KMS-11 (cell line): ENCODE data around the gene RTN4RL1.

Experiments
- H2AFZ ChIP-seq: fragments of 200-600 bp; sonication (generic); 2 replicates; pipeline ENCODE4 v1.6.1; 2016; ENCODE audit warnings: antibody characterized with exemption, mixed run types, low read depth
- H3K27ac ChIP-seq: fragments of 200-600 bp; sonication (generic); 2 replicates; pipeline ENCODE4 v1.6.1; 2016; ENCODE audit warnings: mild to moderate bottlenecking, mixed run types
- H3K27me3 ChIP-seq: fragments of 200-600 bp; sonication (generic); 2 replicates; pipeline ENCODE4 v1.6.1; 2017; ENCODE audit warnings: mild to moderate bottlenecking, low read depth, mixed run types, moderate library complexity; ENCODE audit not compliant: insufficient read depth
- H3K36me3 ChIP-seq: fragments of 200-600 bp; sonication (generic); 2 replicates; pipeline ENCODE4 v1.6.1; 2017; ENCODE audit warnings: mild to moderate bottlenecking, mixed run types; ENCODE audit not compliant: insufficient read depth
- H3K4me1 ChIP-seq: fragments of 200-600 bp; sonication (generic); 2 replicates; pipeline ENCODE4 v1.6.1; 2016; ENCODE audit warnings: mild to moderate bottlenecking, low read depth, mixed run types; ENCODE audit not compliant: poor library complexity, severe bottlenecking
- H3K4me2 ChIP-seq: fragments of 200-600 bp; sonication (generic); 2 replicates; pipeline ENCODE4 v1.7.0; 2016; ENCODE audit warnings: mild to moderate bottlenecking, mixed run types
- H3K4me3 ChIP-seq: fragments of 200-600 bp; sonication (generic); IDR thresholded peaks from 2 replicates; pipeline ENCODE4 v1.6.1; 2017; ENCODE audit warnings: low read depth, low read length, mixed read lengths; ENCODE audit not compliant: insufficient read depth
- H3K79me2 ChIP-seq: fragments of 200-600 bp; sonication (generic); 2 replicates; pipeline ENCODE4 v1.6.1; 2016; ENCODE audit warnings: low read depth, mixed run types; ENCODE audit not compliant: insufficient read depth
- H3K9ac ChIP-seq: fragments of 200-600 bp; sonication (generic); 2 replicates; pipeline ENCODE4 v1.6.1; 2016; ENCODE audit warnings: mild to moderate bottlenecking, mixed run types
- H4K20me1 ChIP-seq: fragments of 200-600 bp; sonication (generic); 2 replicates; pipeline ENCODE4 v1.6.1; 2016; ENCODE audit warnings: mild to moderate bottlenecking, mixed run types; ENCODE audit not compliant: insufficient read depth
- TF ChIP-seq, protein P1 (sequence below): fragments of 200-600 bp; sonication (generic); conservative IDR thresholded peaks from 2 replicates; pipeline ENCODE4 v1.6.1; 2017; ENCODE audit warnings: low read depth, mild to moderate bottlenecking, antibody characterized with exemption, low read length, moderate library complexity, mixed read lengths

Gene RTN4RL1

DNA sequence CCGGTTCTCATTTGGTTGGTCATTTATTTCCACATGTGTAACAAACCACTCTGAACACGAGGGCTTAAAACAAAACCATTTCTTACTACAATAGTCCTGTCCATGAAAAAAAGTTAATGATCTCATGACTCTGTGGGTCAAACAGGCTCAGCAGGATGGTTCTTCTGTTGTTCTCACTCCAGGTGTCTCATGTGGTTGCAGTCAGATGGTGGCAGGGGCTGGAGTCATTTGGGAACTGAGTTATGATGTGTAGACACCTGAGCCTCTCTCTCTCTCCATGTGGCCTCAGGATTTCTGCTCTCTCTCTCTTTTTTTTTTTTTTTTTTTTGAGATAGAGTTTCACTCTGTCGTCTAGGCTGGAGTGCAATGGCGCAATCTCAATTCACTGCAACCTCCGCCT lies 55.4 kb downstream of the RTN4RL1 start:
- Histone ChIP-seq H2AFZ (no peak overlapping the region), H4K20me1 (no peaks in the 10 kb centered on the region), H3K36me3 (no peaks in the 10 kb centered on the region), H3K79me2 (no peaks in the 10 kb centered on the region), H3K27ac (no peak overlapping the region), H3K4me3 (no peak overlapping the region), H3K9ac (no peak overlapping the region), H3K27me3 (peaks cover 26% of the 10 kb centered on the region), H3K4me1 (no peaks in the 10 kb centered on the region), H3K4me2 (no peak overlapping the region)
- TF ChIP-seq, protein P1, sequence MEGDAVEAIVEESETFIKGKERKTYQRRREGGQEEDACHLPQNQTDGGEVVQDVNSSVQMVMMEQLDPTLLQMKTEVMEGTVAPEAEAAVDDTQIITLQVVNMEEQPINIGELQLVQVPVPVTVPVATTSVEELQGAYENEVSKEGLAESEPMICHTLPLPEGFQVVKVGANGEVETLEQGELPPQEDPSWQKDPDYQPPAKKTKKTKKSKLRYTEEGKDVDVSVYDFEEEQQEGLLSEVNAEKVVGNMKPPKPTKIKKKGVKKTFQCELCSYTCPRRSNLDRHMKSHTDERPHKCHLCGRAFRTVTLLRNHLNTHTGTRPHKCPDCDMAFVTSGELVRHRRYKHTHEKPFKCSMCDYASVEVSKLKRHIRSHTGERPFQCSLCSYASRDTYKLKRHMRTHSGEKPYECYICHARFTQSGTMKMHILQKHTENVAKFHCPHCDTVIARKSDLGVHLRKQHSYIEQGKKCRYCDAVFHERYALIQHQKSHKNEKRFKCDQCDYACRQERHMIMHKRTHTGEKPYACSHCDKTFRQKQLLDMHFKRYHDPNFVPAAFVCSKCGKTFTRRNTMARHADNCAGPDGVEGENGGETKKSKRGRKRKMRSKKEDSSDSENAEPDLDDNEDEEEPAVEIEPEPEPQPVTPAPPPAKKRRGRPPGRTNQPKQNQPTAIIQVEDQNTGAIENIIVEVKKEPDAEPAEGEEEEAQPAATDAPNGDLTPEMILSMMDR, result no peak

DNA sequence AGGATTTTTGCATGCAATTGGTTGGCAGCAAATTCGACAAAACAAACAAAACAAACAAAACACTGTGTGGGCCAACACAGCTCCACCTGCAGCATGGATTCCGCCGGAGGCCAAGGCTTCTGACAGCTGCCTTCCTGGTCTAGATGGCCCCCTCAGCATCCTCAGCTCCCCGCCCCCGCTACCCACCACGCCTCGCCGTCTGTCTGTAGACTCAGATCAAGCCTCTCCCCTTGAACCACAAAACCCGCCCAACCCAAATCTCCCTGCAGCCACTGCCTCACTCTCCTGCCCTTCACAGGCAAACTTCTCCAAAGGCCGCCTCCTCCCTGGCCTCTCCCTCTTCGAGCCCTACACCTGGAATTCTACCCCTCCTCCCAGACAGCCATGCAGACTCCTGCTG lies 57.9 kb downstream of the RTN4RL1 start:
- no peaks in the 10 kb centered on the region for H4K20me1 ChIP-seq
- H3K4me1 ChIP-seq, result no peaks in the 10 kb centered on the region
- TF ChIP-seq, protein P1, result no peak
- no peak overlapping the region for H3K27ac ChIP-seq
- no peak overlapping the region for H2AFZ ChIP-seq
- H3K36me3 ChIP-seq, result no peaks in the 10 kb centered on the region
- H3K27me3 ChIP-seq, result peaks cover 26% of the 10 kb centered on the region
- no peak overlapping the region for H3K4me2 ChIP-seq
- H3K9ac ChIP-seq, result no peak overlapping the region
- H3K79me2 ChIP-seq, result no peaks in the 10 kb centered on the region
- H3K4me3 ChIP-seq, result no peak overlapping the region

DNA sequence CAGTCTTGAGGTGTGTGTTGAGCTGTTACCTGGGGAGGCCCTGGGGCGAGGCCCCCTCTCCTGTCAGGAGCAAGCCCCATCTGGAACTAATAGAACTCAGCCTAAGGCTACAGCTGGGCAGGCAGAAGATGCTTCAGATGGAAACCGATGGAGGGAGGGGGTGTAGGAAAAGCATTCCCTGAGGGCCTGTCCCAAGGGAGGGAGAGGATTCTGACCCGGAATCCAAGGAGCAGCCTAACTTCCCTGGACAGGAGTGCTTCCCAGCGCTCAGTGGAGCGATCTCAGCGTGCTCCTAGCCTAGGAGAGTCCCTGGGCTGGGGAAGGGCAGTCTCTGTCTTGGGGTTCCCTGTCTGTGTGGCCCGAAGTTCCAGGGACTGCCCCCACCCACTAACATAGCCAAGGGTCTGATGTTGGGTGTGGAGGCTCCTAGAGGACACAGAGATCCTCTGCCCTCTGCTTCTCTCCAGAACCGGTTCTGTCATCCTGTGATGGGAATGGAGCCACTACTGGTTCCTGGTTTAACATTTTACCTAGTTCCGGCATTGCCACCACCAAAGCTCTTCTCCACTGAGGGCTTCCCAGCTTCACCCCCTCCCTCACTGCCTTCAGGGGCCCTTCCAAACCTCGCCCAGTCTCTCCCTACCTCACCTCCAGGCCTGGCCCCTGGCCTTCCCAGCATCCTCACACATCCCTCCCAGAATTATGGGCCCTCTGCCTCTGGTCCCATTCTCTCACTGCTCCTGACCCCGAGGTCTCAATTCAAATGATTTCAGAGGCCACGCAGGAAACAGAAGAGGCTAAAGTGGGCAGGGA lies 58.7 kb downstream of the RTN4RL1 start:
- Histone ChIP-seq H3K79me2 (no peaks in the 10 kb centered on the region), H3K9ac (no peak overlapping the region), H3K27me3 (peaks cover 26% of the 10 kb centered on the region), H3K4me1 (no peaks in the 10 kb centered on the region), H3K36me3 (no peaks in the 10 kb centered on the region), H4K20me1 (no peaks in the 10 kb centered on the region), H2AFZ (no peak overlapping the region), H3K4me2 (no peak overlapping the region), H3K4me3 (no peak overlapping the region), H3K27ac (no peak overlapping the region)
- TF ChIP-seq, protein P1, result no peak

DNA sequence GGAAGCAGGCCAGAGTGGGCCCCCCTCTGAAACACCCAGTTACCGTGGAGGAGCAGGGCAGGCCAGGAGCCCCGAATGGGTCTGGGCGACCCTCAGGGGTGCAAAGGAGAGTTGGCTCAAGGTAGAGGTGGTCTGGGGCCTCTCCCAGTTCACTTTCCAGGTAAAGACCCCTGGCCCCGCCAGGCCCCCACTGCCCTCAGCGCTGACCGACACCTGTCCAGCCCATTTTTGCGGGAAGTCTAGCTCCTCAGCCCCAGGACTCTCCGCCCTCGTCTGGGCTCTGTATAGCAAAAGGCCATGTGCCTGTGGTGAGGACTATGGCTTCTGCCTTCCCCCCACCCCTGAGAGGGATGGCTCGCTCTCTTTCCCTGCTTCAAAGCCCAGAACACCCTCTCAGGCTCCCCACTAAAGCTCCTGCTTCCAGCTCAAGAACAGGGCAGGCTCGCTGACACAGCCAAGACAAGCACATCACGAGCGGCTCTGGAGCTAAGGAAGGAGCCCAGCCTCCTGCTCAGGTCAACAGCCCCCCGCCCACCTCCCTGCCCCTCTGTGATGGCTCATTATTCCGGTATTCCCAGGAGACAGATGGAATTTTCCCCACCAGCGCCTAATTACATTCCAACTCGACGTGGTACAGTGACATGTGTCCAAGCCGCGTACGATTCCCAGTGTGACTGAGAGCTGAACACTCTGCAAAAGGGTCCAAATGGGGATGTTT lies 59.4 kb downstream of the RTN4RL1 start:
- Histone ChIP-seq H3K27ac (no peak overlapping the region), H3K4me1 (no peaks in the 10 kb centered on the region), H4K20me1 (no peaks in the 10 kb centered on the region), H3K27me3 (peaks cover 26% of the 10 kb centered on the region), H3K36me3 (no peaks in the 10 kb centered on the region), H3K4me3 (no peak overlapping the region), H3K9ac (no peak overlapping the region), H3K4me2 (no peak overlapping the region), H3K79me2 (no peaks in the 10 kb centered on the region), H2AFZ (no peak overlapping the region)
- TF ChIP-seq, protein P1, result no peak
